Dendritic cell treated with granulocyte-macrophage colony-stimulating factor and Interleukin-4, amounts not matched to agents 40 ng/mL and 50 ng/mL, for 4 days (primary cell): ENCODE data around the gene PUS7.
"Not testable (repeated sequence)": the region's sequence is repeated elsewhere in the genome, so short reads cannot be mapped to it uniquely, and the experiment has no call there.

Experiments used
- H3K27ac Mint-ChIP-seq: one replicate; pipeline ENCODE4 v1.8.0; 2022; ENCODE audit warnings: mild to moderate bottlenecking, mixed read lengths
- H3K27me3 Mint-ChIP-seq: one replicate; pipeline ENCODE4 v1.8.0; 2022; ENCODE audit warnings: mild to moderate bottlenecking, mixed read lengths
- H3K36me3 Mint-ChIP-seq: one replicate; pipeline ENCODE4 v1.8.0; 2022; ENCODE audit warnings: low read depth, mixed read lengths
- H3K4me1 Mint-ChIP-seq: one replicate; pipeline ENCODE4 v1.8.0; 2022; ENCODE audit warnings: low read depth, mixed read lengths
- H3K4me3 Mint-ChIP-seq: one replicate; pipeline ENCODE4 v1.8.0; 2022; ENCODE audit warnings: mild to moderate bottlenecking, moderate library complexity, mixed read lengths
- H3K9me3 Mint-ChIP-seq: one replicate; pipeline ENCODE4 v1.8.0; 2022; ENCODE audit warnings: mixed read lengths
- intact Hi-C: fragments of 100-400 bp; cut with micrococcal nuclease; formaldehyde crosslinking; loops from one replicate; pipeline ENCODE4 v1.15.0; 2022

Gene PUS7

GRCh38 chr7:105409775-105410174 lies 112.3 kb downstream of the PUS7 start:
- intact Hi-C loops, H3K4me3 Mint-ChIP-seq, H3K27ac Mint-ChIP-seq, H3K36me3 Mint-ChIP-seq, H3K27me3 Mint-ChIP-seq, H3K9me3 Mint-ChIP-seq, H3K4me1 Mint-ChIP-seq: not testable (repeated sequence)

- H3K9me3 Mint-ChIP-seq = no peaks in the 10 kb centered on the region
- no peaks in the 10 kb centered on the region for H3K4me1 Mint-ChIP-seq
- no peaks in the 10 kb centered on the region for H3K36me3 Mint-ChIP-seq
- intact Hi-C loops = no loop called here
- H3K27me3 Mint-ChIP-seq = peaks cover 4% of the 10 kb centered on the region
- no peak overlapping the region for H3K27ac Mint-ChIP-seq
- no peak overlapping the region for H3K4me3 Mint-ChIP-seq
Measured at GRCh38 chr7:105408791-105409410, 113.2 kb downstream of the PUS7 start.
